NK-92 (cell line): ENCODE measurements around the gene STARD7.
"Not testable (repeated sequence)": the region's sequence is repeated elsewhere in the genome, so short reads cannot be mapped to it uniquely, and the experiment has no call there.

Experiments used
- DNase-seq: peaks from one replicate; lab custom pipeline; 2025; ENCODE audit not compliant: unreplicated experiment; lab: John Stamatoyannopoulos, UW

The STARD7 gene

GRCh38 chr2:96236882-96237281 is 28.3 kb upstream of the STARD7 start:
- DNase-seq, result no peak

- DNase-seq, result no peak
These were observed 25.3 kb upstream of the STARD7 start for GRCh38 chr2:96233880-96234316.

GRCh38 chr2:96233436-96233835 is 24.8 kb upstream of the STARD7 start:
- no peak for DNase-seq

- no peak for DNase-seq
These were observed 22.7 kb upstream of the STARD7 start for GRCh38 chr2:96231316-96231715.

DNA sequence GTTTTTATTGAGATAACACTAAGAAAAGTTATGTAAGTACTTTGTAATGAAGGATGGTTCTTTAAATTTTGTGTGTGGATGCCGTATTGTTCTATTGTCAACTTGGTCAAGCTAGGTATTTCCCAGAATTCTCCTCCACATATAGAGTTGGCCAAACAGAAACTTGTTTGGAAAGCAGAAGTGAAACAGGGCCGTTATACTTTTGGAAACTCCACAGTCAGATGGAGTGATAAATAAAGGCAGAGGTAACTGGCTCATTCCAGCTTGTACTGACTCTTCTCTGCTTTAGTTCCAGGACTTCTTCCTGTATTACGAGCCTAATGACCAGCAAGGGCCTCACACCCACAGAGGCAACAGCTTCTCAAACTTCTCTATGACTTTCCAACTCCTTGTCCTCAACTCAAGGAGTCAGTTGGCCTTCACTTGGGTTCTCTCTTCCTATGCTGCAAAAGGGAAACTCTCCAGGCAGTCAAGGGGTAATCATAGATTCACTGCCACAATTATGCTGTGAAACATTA is 16.4 kb upstream of the STARD7 start:
- DNase-seq, result no peak

GRCh38 chr2:96221106-96221505 is 12.5 kb upstream of the STARD7 start:
- not testable (repeated sequence) for DNase-seq

- DNase-seq, result not testable (repeated sequence)
These were observed 11.3 kb upstream of the STARD7 start for GRCh38 chr2:96219959-96220358.

DNA sequence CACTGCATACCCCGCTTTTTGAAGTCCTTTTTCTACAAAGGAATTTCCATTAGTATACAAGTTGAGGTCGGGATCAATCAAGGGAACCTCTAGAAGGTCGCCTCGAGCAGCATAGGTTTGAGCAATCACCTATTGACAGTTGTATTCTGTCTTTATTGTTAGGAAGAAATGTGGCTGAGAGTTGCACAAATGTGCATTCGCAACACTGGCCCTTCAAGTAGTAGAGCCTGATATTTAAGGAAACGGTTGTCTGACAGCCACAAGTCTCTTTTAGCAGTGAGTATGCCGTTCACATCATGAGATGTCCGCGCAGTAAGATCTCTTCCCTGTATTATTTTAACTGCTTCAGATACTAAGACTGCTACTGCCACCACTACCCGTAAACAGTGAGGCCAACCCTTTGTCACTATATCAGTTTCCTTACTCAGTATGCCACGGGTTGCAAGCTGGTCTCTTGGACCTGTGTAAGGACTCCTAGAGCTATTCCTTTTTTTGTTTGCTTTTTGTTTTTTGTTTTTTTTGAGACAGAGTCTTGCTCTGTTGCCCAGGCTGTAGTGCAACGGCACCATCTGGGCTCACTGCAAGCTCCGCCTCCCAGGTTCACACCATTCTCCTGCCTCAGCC is 10.0 kb upstream of the STARD7 start:
- DNase-seq, result no peak

GRCh38 chr2:96214554-96214953 is 5.9 kb upstream of the STARD7 start:
- DNase-seq, result no peak

DNA sequence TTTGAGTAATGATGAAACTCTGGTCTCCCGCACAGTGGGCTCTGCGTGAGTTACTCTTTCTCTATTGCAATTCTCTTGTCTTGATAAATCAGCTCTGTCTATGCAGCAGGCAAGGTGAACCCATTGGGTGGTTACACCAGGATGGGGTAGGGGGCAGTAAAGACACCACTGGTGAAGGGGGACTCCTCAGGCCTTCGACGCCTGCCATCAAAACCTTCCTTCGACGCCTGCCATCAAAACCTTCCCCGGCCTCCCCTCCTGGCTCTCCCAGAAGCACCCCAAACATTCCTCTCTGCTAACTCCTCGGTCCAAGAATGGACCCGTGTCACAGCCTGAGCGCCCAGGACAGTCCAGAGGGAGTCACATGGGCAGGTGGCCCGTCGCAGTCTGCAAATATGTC is 4.8 kb upstream of the STARD7 start:
- no peak for DNase-seq

DNA sequence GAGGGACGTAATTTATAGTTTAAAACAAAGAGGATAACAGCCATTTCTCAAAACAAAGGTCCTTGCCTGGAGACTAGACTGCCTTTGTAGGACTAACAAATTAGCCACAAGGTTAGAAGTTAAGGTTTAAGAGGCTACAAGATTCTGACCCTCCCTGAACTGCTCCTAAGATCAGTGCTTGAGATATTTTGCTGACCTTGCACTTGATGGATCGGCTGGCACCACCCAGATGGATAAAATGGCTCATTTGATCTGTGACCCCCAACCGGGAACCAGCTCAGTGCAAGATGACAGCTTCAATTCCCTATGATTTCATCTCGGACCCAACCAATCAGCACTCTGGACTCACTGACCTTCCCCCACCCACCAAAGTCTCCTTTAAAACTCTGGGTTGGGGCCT is 3.7 kb upstream of the STARD7 start:
- no peak for DNase-seq

DNA sequence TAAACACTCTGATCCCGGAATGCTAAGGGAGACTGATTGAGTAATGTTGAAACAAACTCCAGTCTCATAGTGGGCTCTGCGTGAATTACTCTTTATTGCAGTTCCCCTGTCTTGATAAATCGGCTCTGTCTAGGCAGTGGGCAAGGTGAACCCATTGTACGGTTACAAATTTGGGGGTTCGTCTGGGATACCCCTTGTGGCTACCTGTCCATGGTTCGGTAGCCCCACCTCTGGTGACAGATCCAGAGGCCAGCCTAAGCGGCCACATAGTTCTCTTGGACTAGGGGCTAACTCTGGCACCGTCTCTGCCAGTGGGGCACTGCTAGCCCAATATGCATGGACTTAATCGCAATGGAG is 1.1 kb upstream of the STARD7 start:
- no peak for DNase-seq

- no peak for DNase-seq
These were observed 543 bp upstream of the STARD7 start for GRCh38 chr2:96209011-96209728.

DNA sequence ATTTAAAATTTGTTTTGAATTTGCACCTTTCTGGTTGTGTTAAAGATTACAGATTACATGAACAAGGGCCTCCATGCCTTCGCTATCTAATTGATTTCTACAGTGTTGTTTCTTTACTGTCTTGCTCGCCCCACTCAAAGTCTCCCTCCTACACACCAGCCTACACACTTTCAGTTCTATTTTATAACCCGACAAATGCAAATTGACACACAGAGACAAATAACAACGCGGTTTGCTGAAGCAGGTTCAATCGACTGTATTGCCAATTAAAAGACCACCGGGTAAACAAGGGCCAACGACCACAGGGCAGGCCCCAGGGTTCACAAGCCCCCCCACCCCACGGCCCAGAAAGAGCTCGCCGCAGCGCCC is 869 bp downstream of the STARD7 start:
- no peak for DNase-seq

GRCh38 chr2:96207073-96207773 is 1.4 kb downstream of the STARD7 start:
- DNase-seq, result no peak

DNA sequence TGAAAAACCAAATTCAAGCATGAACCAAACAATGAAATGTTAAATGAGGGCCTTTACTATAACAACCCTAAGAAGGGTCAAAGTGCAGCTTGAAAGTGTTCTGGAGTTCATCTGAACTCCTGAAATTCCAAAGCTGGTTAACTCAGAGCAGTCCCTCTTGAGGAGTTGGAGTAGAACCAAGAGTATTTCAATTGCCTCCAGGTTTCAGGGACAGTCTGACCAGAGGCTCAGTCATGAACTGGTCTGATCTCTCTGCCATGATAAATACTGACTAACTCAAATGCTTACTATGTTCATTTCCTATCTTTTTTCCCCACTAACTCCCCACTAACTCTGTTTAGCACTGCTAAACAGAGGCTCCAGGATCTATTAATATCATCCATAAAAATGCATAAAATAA is 2.7 kb downstream of the STARD7 start:
- DNase-seq, result no peak

DNA sequence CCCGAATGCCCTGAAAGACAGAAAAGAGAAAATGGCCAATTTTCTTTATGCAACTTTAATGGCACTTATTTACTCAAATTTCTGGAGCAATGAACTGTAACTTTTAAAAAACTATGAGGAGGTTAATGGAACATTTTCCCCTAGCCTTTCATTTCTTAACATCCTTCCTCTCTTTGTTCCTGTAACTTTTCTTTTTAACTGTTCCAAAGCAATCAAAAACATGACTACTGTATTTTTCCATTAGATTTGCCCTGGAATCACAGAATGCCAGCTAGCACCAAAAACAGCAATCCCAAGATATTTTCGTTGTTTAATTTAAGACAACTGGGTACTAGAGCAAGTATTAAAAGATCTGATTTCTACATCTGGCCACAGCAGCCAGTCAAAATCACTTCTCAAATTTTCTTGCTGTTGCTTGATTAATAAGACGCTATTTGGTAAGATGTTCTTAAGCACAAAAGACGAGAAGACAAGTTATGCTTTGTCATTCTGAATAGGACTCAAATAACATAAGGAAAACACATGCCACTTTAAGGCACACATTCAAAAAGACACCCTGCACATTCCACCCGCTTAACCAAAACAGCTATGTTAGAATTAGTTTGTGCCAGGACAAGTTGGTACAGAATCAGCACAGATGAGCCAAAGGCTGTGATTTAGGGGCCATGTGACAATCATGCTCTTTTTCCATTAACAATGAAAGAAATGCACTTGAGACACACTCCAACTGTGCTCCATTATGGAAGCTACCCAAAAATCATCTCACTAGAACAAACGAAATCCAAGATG is 3.6 kb downstream of the STARD7 start:
- no peak for DNase-seq

- no peak for DNase-seq
These were observed 5.2 kb downstream of the STARD7 start for GRCh38 chr2:96203130-96204028.

GRCh38 chr2:96202152-96202854 is 6.3 kb downstream of the STARD7 start:
- DNase-seq, result no peak

GRCh38 chr2:96201338-96201737 is 7.3 kb downstream of the STARD7 start:
- no peak for DNase-seq
